Trophoblast cell (in vitro differentiated cells and primary cell): Measurements from ENCODE around the gene TNFAIP3.

Experiments used
- DNase-seq, 2 donors: peaks; one replicate each; pipeline ENCODE4 v3.0.0-alpha.2; 2016
- H2AFZ ChIP-seq: 2 replicates; pipeline ENCODE4 v1.6.1; 2013; ENCODE audit warnings: low read length, moderate library complexity, mild to moderate bottlenecking; ENCODE audit not compliant: insufficient read depth, poor library complexity
- H2AK5ac ChIP-seq: 2 replicates; pipeline ENCODE4 v1.6.1; 2013; ENCODE audit warnings: mild to moderate bottlenecking, low read length
- H2BK120ac ChIP-seq: 2 replicates; pipeline ENCODE4 v1.6.1; 2013; ENCODE audit warnings: low read length, mild to moderate bottlenecking, moderate library complexity; ENCODE audit not compliant: insufficient read depth, poor library complexity
- H2BK12ac ChIP-seq: 2 replicates; pipeline ENCODE4 v1.6.1; 2013; ENCODE audit warnings: mild to moderate bottlenecking, low read length, moderate library complexity
- H2BK5ac ChIP-seq: 2 replicates; pipeline ENCODE4 v1.6.1; 2013; ENCODE audit warnings: low read length, low read depth, moderate library complexity, mild to moderate bottlenecking; ENCODE audit not compliant: poor library complexity
- H3K14ac ChIP-seq: 2 replicates; pipeline ENCODE4 v1.6.1; 2013; ENCODE audit warnings: mild to moderate bottlenecking, low read length
- H3K18ac ChIP-seq: 2 replicates; pipeline ENCODE4 v1.6.1; 2013; ENCODE audit warnings: mild to moderate bottlenecking, low read length
- H3K23ac ChIP-seq: 2 replicates; pipeline ENCODE4 v1.6.1; 2013; ENCODE audit warnings: low read length
- H3K27ac ChIP-seq: 2 replicates; pipeline ENCODE4 v1.5.1; 2013; ENCODE audit warnings: low read depth, mild to moderate bottlenecking, inconsistent platforms, low read length, moderate library complexity
- H3K27me3 ChIP-seq: 2 replicates; pipeline ENCODE4 v1.6.1; 2013; ENCODE audit warnings: inconsistent platforms, mild to moderate bottlenecking, low read length, moderate library complexity; ENCODE audit not compliant: insufficient read depth
- H3K36me3 ChIP-seq, 2 experiments: 1 replicate in 1 of 2; 2 replicates in 1 of 2; pipeline ENCODE4 v1.6.1; 2013; ENCODE audit warnings: low read length in 2 of 2, mild to moderate bottlenecking in 2 of 2, moderate library complexity in 1 of 2; ENCODE audit not compliant: insufficient read depth in 2 of 2, control insufficient read depth in 1 of 2
- H3K4ac ChIP-seq: 2 replicates; pipeline ENCODE4 v1.6.1; 2013; ENCODE audit warnings: low read depth, mild to moderate bottlenecking, low read length, moderate library complexity
- H3K4me1 ChIP-seq, 2 experiments: 1 replicate in 1 of 2; 2 replicates in 1 of 2; pipeline ENCODE4 v1.6.1; 2013; ENCODE audit warnings: low read length in 2 of 2, mild to moderate bottlenecking in 2 of 2, moderate library complexity in 1 of 2; ENCODE audit not compliant: insufficient read depth in 2 of 2, control insufficient read depth in 1 of 2
- H3K4me2 ChIP-seq: 2 replicates; pipeline ENCODE4 v1.6.1; 2013; ENCODE audit warnings: inconsistent platforms, mild to moderate bottlenecking, low read length, moderate library complexity
- H3K4me3 ChIP-seq: 2 replicates; pipeline ENCODE4 v1.5.1; 2013; ENCODE audit warnings: mild to moderate bottlenecking, low read depth, low read length, inconsistent platforms
- H3K79me1 ChIP-seq: one replicate; pipeline ENCODE4 v1.6.1; 2013; ENCODE audit warnings: low read length
- H3K79me2 ChIP-seq: 2 replicates; pipeline ENCODE4 v1.6.1; 2013; ENCODE audit warnings: low read length, mild to moderate bottlenecking; ENCODE audit not compliant: control insufficient read depth, insufficient read depth, poor library complexity
- H3K9ac ChIP-seq: 2 replicates; pipeline ENCODE4 v1.6.1; 2013; ENCODE audit warnings: mild to moderate bottlenecking, low read length
- H3K9me3 ChIP-seq: 2 replicates; pipeline ENCODE4 v1.6.1; 2013; ENCODE audit warnings: low read depth, mild to moderate bottlenecking, control low read depth, inconsistent platforms, low read length; ENCODE audit not compliant: insufficient read depth
- H4K12ac ChIP-seq: 2 replicates; pipeline ENCODE4 v1.6.1; 2013; ENCODE audit warnings: low read depth, mild to moderate bottlenecking, low read length, moderate library complexity
- H4K8ac ChIP-seq: 2 replicates; pipeline ENCODE4 v1.6.1; 2013; ENCODE audit warnings: low read depth, mild to moderate bottlenecking, low read length, moderate library complexity
- H4K91ac ChIP-seq: one replicate; pipeline ENCODE4 v1.6.1; 2013; ENCODE audit warnings: low read depth, mild to moderate bottlenecking, low read length, moderate library complexity
- whole genome bisulfite sequencing: extraction: QIAGEN DNeasy Blood & Tissue Kit; methylation state at CpG from one replicate; pipeline ENCODE4 v1.1.7; 2013; ENCODE audit warnings: missing lambda C conversion rate; ENCODE audit not compliant: insufficient read length, insufficient coverage; ENCODE audit errors: extremely low coverage; 5-methylcytosine and 5-hydroxymethylcytosine counted together

TNFAIP3 gene

GRCh38 chr6:137903933-137904821 is 37.1 kb downstream of the TNFAIP3 start:
- Histone ChIP-seq H3K4me1 (peaks cover 0 to 5% of the 10 kb centered on the region in 2 experiments), H3K36me3 (no peaks in the 10 kb centered on the region), H4K91ac (peak overlapping the region; percentile 2), H3K18ac (no peak overlapping the region), H4K12ac (no peak overlapping the region), H3K79me2 (no peaks in the 10 kb centered on the region), H2BK5ac (no peak overlapping the region), H2BK12ac (no peak overlapping the region), H3K23ac (no peak overlapping the region), H3K79me1 (peaks cover 5% of the 10 kb centered on the region), H2AFZ (no peak overlapping the region), H3K27ac (no peak overlapping the region), H3K14ac (no peak overlapping the region), H4K8ac (no peak overlapping the region), H3K27me3 (no peaks in the 10 kb centered on the region), H3K9me3 (no peaks in the 10 kb centered on the region), H3K4ac (no peak overlapping the region), H3K4me3 (no peak overlapping the region), H3K4me2 (no peak overlapping the region), H3K9ac (no peak overlapping the region), H2BK120ac (peak overlapping the region; percentile 57), H2AK5ac (no peak overlapping the region)
- no CpG with 5 or more reads among the region's 12 CpGs for WGBS
- peak in 1 of 2 donors; percentile 69 for DNase-seq

- DNase-seq: peak in 1 of 2 donors; percentile 8
- Histone ChIP-seq H4K8ac (no peak overlapping the region), H3K23ac (no peak overlapping the region), H2BK120ac (peak overlapping the region; percentile 60), H2AFZ (no peak overlapping the region), H4K91ac (peak overlapping the region; percentile 14), H3K18ac (no peak overlapping the region), H3K4me3 (no peak overlapping the region), H3K79me1 (peaks cover 5% of the 10 kb centered on the region), H2BK12ac (no peak overlapping the region), H3K4ac (peak overlapping the region; percentile 36), H3K27me3 (no peaks in the 10 kb centered on the region), H3K9ac (no peak overlapping the region), H3K4me1 (peaks cover 0 to 5% of the 10 kb centered on the region in 2 experiments), H3K14ac (no peak overlapping the region), H3K4me2 (no peak overlapping the region), H3K27ac (no peak overlapping the region), H2AK5ac (no peak overlapping the region), H3K36me3 (no peaks in the 10 kb centered on the region), H4K12ac (no peak overlapping the region), H3K9me3 (no peaks in the 10 kb centered on the region), H3K79me2 (no peaks in the 10 kb centered on the region), H2BK5ac (no peak overlapping the region)
- no CpG with 5 or more reads among the region's 11 CpGs for WGBS
Measured at GRCh38 chr6:137904822-137905617, 38.0 kb downstream of the TNFAIP3 start.

GRCh38 chr6:137906020-137906472 is 39.0 kb downstream of the TNFAIP3 start:
- H3K27me3 ChIP-seq: no peaks in the 10 kb centered on the region
- H3K36me3 ChIP-seq: no peaks in the 10 kb centered on the region
- no peaks in the 10 kb centered on the region for H3K9me3 ChIP-seq
- no peak overlapping the region for H4K8ac ChIP-seq
- no peak overlapping the region for H4K12ac ChIP-seq
- H3K79me2 ChIP-seq: no peaks in the 10 kb centered on the region
- H4K91ac ChIP-seq: no peak overlapping the region
- H2BK12ac ChIP-seq: no peak overlapping the region
- H3K4ac ChIP-seq: no peak overlapping the region
- H2BK5ac ChIP-seq: no peak overlapping the region
- H3K27ac ChIP-seq: no peak overlapping the region
- H2BK120ac ChIP-seq: no peak overlapping the region
- H3K9ac ChIP-seq: no peak overlapping the region
- no CpG with 5 or more reads among the region's 1 CpG for WGBS
- H3K79me1 ChIP-seq: peaks cover 5% of the 10 kb centered on the region
- H3K4me1 ChIP-seq: peaks cover 0 to 5% of the 10 kb centered on the region in 2 experiments
- H2AFZ ChIP-seq: no peak overlapping the region
- H3K23ac ChIP-seq: no peak overlapping the region
- no peak overlapping the region for H3K4me3 ChIP-seq
- no peak overlapping the region for H2AK5ac ChIP-seq
- H3K4me2 ChIP-seq: no peak overlapping the region
- no peak overlapping the region for H3K14ac ChIP-seq
- no peak for DNase-seq
- no peak overlapping the region for H3K18ac ChIP-seq

- no peak for DNase-seq
- no peak overlapping the region for H2AK5ac ChIP-seq
- no peaks in the 10 kb centered on the region for H3K27me3 ChIP-seq
- no peak overlapping the region for H3K9ac ChIP-seq
- WGBS: no CpG with 5 or more reads among the region's 2 CpGs
- H3K4ac ChIP-seq: no peak overlapping the region
- H3K4me1 ChIP-seq: peaks cover 0 to 5% of the 10 kb centered on the region in 2 experiments
- no peaks in the 10 kb centered on the region for H3K36me3 ChIP-seq
- H3K18ac ChIP-seq: no peak overlapping the region
- no peak overlapping the region for H2BK12ac ChIP-seq
- no peak overlapping the region for H2BK120ac ChIP-seq
- H3K9me3 ChIP-seq: no peaks in the 10 kb centered on the region
- no peak overlapping the region for H2AFZ ChIP-seq
- H4K12ac ChIP-seq: no peak overlapping the region
- peaks cover 5% of the 10 kb centered on the region for H3K79me1 ChIP-seq
- H4K8ac ChIP-seq: no peak overlapping the region
- H3K4me3 ChIP-seq: no peak overlapping the region
- no peak overlapping the region for H3K4me2 ChIP-seq
- H3K14ac ChIP-seq: no peak overlapping the region
- H3K23ac ChIP-seq: no peak overlapping the region
- H3K27ac ChIP-seq: no peak overlapping the region
- no peaks in the 10 kb centered on the region for H3K79me2 ChIP-seq
- H2BK5ac ChIP-seq: no peak overlapping the region
- no peak overlapping the region for H4K91ac ChIP-seq
Measured at GRCh38 chr6:137907170-137907569, 40.1 kb downstream of the TNFAIP3 start.
